H1 (cell line): ENCODE results near the gene POU2F1. TPM values are rescaled to one million over a fixed set of nuclear protein-coding genes. Genes with fewer than 3 reads are reported as not detected.

ENCODE experiments used
- SP2 ChIP-seq: IDR thresholded peaks from 2 replicates; pipeline ENCODE4 v1.6.1; 2012; ENCODE audit warnings: mild to moderate bottlenecking, low read length, inconsistent platforms
- TEAD4 ChIP-seq: IDR thresholded peaks from 2 replicates; pipeline ENCODE4 v1.6.1; 2012; ENCODE audit warnings: low read depth, low read length, inconsistent platforms, mixed read lengths
- polyA plus RNA-seq, 7 experiments: library from polyadenylated mRNA; depleted of rRNA in 3 of 7; stranded (reverse) in 5 of 7; unstranded in 2 of 7; fragments of >200 nt in 5 of 7; fragments of 200-250 nt in 2 of 7; gene quantifications; 1 replicate in 5 of 7; 2 replicates in 1 of 7; 4 replicates in 1 of 7; pipeline versions ENCODE4 v1.2.1 to v1.2.3, GENCODE V29; 2011 to 2013; ENCODE audit warnings: missing spikeins in 2 of 7, mixed read lengths in 2 of 7
- total RNA-seq: library from RNA; stranded (reverse); fragmentation: NEBNext Ultra II Directional; extraction: Animal tissue kit (Norgen Biotek cat#: 25700); gene quantifications from 2 replicates; pipeline ENCODE4 v1.2.1, GENCODE V29; 2021

The POU2F1 gene
- total and polyA plus RNA-seq, 2 of the 8 experiments (the other 6 are each of a cell fraction or from before 2014, with no cell fraction given): 37.0 to 57.2 TPM

GRCh38 chr1:167272369-167272957 is 51.8 kb downstream of the POU2F1 start (continued):
- TF ChIP-seq TEAD4: no peak
- no peak for TF ChIP-seq SP2
